Endodermal cell (in vitro differentiated cells): ENCODE data around the gene LGI2. TPM values are rescaled to one million over a fixed set of nuclear protein-coding genes. Genes with fewer than 3 reads are reported as not detected.

Experiments
- DNase-seq: peaks from one replicate; pipeline ENCODE4 v3.0.0-alpha.2; 2017
- H3K27ac ChIP-seq: 2 replicates; pipeline ENCODE4 v1.5.1; 2013; ENCODE audit warnings: mild to moderate bottlenecking, low read depth, low read length, moderate library complexity
- H3K27me3 ChIP-seq: 2 replicates; pipeline ENCODE4 v1.6.1; 2013; ENCODE audit warnings: mild to moderate bottlenecking, low read length, moderate library complexity; ENCODE audit not compliant: insufficient read depth, control insufficient read depth, poor library complexity, severe bottlenecking
- H3K36me3 ChIP-seq: 2 replicates; pipeline ENCODE4 v1.7.0; 2013; ENCODE audit warnings: mild to moderate bottlenecking, low read length, moderate library complexity; ENCODE audit not compliant: control insufficient read depth, insufficient read depth
- H3K4me1 ChIP-seq: one replicate; pipeline ENCODE4 v1.7.0; 2013; ENCODE audit warnings: low read length; ENCODE audit not compliant: control insufficient read depth, insufficient read depth
- H3K4me3 ChIP-seq: 2 replicates; pipeline ENCODE4 v1.5.1; 2013; ENCODE audit warnings: mild to moderate bottlenecking, low read length, moderate library complexity
- H3K9ac ChIP-seq: 2 replicates; pipeline ENCODE4 v1.6.1; 2013; ENCODE audit warnings: mild to moderate bottlenecking, low read length, moderate library complexity; ENCODE audit not compliant: poor library complexity, severe bottlenecking; ENCODE audit errors: extremely low read depth
- H3K9me3 ChIP-seq: 2 replicates; pipeline ENCODE4 v1.6.1; 2013; ENCODE audit warnings: mild to moderate bottlenecking, low read length, moderate library complexity; ENCODE audit not compliant: control insufficient read depth
- H3K27ac Mint-ChIP-seq: 2 replicates; pipeline ENCODE4 v1.8.0; 2020; ENCODE audit warnings: mixed read lengths
- H3K27me3 Mint-ChIP-seq: 2 replicates; pipeline ENCODE4 v1.8.0; 2021; ENCODE audit warnings: mild to moderate bottlenecking, mixed read lengths; ENCODE audit not compliant: insufficient read depth
- H3K36me3 Mint-ChIP-seq: 2 replicates; pipeline ENCODE4 v1.8.0; 2020; ENCODE audit warnings: low read depth, mixed read lengths
- H3K4me1 Mint-ChIP-seq: 2 replicates; pipeline ENCODE4 v1.8.0; 2020; ENCODE audit warnings: mixed read lengths
- H3K4me3 Mint-ChIP-seq: 2 replicates; pipeline ENCODE4 v1.8.0; 2020; ENCODE audit warnings: mild to moderate bottlenecking, moderate library complexity, mixed read lengths
- H3K9me3 Mint-ChIP-seq: 2 replicates; pipeline ENCODE4 v1.8.0; 2020; ENCODE audit warnings: mild to moderate bottlenecking, mixed read lengths
- WGBS, 2 experiments: methylation state at CpG; one replicate each; pipeline versions ENCODE4 v1.1.5 to v1.1.7; 2013; ENCODE audit warnings: missing lambda C conversion rate in 2 of 2, mixed read lengths in 1 of 2; ENCODE audit not compliant: insufficient coverage in 1 of 2, insufficient read length in 1 of 2; 5-methylcytosine and 5-hydroxymethylcytosine counted together
- total RNA-seq, 2 donors: library from RNA; stranded (reverse); fragmentation: NEBNext Ultra II Directional in 1 of 2; extraction: Animal tissue kit (Norgen Biotek cat#: 25700) in 1 of 2; gene quantifications; 2 replicates in 1 of 2; 3 replicates in 1 of 2; pipeline ENCODE4 v1.2.1, GENCODE V29; 2021
- TF ChIP-seq, protein P1 (sequence below): fragments of 200-600 bp; sonication (generic); conservative IDR thresholded peaks from 2 replicates; pipeline ENCODE4 v1.5.0; 2021; ENCODE audit warnings: antibody characterized with exemption, mild to moderate bottlenecking

Gene LGI2
- total RNA-seq, 2 donors from 2014 or later = 6.5 to 15.9 TPM

DNA sequence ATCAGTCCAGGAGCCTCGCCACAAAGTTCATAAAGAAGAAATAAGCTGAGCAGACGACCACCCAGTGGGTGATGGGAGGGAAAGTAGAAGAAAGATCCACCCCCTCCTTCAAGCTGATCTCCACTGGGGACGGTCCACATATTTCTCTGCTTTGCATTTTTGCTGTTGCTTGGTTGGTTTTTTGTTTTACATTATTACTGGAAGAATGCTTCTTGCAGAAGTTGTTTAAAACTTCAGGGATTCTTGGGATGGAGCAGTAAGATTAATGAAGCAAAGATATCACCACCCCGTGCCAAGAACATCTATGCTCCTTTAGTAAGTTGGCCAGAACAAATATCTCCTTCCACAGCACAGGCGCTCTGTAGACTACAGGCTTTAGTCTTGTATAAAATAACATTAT is 30.1 kb downstream of the LGI2 start:
- Histone ChIP-seq H3K4me1 (no peaks in the 10 kb centered on the region), H3K4me3 (no peak overlapping the region), H3K9ac (no peak overlapping the region), H3K36me3 (no peaks in the 10 kb centered on the region), H3K27ac (no peak overlapping the region), H3K27me3 (no peaks in the 10 kb centered on the region), H3K9me3 (no peaks in the 10 kb centered on the region)
- DNase-seq = no peak
- Mint-ChIP-seq H3K27me3 (peaks cover 2% of the 10 kb centered on the region), H3K4me1 (peaks cover 13% of the 10 kb centered on the region), H3K27ac (no peak overlapping the region), H3K4me3 (no peak overlapping the region), H3K36me3 (peaks cover 2% of the 10 kb centered on the region), H3K9me3 (no peaks in the 10 kb centered on the region)
- 80 to 86% methylated on average over 2 to 5 of the region's 5 CpGs for whole genome bisulfite sequencing, 2 experiments
- TF ChIP-seq, protein P1, sequence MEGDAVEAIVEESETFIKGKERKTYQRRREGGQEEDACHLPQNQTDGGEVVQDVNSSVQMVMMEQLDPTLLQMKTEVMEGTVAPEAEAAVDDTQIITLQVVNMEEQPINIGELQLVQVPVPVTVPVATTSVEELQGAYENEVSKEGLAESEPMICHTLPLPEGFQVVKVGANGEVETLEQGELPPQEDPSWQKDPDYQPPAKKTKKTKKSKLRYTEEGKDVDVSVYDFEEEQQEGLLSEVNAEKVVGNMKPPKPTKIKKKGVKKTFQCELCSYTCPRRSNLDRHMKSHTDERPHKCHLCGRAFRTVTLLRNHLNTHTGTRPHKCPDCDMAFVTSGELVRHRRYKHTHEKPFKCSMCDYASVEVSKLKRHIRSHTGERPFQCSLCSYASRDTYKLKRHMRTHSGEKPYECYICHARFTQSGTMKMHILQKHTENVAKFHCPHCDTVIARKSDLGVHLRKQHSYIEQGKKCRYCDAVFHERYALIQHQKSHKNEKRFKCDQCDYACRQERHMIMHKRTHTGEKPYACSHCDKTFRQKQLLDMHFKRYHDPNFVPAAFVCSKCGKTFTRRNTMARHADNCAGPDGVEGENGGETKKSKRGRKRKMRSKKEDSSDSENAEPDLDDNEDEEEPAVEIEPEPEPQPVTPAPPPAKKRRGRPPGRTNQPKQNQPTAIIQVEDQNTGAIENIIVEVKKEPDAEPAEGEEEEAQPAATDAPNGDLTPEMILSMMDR = no peak

DNA sequence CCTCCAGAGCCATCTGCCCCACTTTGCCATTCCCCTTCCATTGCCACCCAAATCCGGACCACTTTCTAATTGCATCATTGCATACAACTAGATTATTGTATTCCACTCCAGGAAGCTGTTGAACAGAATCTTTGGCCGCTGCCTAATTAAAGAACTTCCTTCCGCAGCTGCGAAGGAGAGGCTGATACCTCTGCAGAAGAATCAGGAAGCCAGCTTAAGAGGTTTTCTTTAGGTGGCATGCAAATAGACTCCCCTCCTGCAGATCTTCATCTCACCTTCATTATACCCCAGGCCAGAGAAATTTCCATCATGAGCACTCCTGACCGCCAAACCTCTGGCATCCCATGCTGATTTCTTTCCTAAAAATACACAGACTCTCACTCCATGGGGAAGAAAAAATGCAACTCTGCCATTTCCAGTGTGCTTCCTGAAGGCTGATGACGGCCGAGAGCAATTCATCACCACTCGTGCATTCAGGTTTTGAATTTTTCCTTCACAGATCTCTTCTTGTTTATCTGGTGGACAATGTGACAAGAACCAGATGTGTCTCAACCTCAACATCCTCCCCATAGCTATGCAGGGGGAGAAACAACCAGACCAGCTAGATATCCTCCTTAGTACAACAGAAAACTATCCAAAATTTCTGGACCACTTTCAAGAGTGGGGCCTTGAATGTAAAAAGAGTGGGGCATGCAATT is 31.2 kb downstream of the LGI2 start:
- DNase-seq = no peak
- no peaks in the 10 kb centered on the region for H3K4me1 ChIP-seq

DNA sequence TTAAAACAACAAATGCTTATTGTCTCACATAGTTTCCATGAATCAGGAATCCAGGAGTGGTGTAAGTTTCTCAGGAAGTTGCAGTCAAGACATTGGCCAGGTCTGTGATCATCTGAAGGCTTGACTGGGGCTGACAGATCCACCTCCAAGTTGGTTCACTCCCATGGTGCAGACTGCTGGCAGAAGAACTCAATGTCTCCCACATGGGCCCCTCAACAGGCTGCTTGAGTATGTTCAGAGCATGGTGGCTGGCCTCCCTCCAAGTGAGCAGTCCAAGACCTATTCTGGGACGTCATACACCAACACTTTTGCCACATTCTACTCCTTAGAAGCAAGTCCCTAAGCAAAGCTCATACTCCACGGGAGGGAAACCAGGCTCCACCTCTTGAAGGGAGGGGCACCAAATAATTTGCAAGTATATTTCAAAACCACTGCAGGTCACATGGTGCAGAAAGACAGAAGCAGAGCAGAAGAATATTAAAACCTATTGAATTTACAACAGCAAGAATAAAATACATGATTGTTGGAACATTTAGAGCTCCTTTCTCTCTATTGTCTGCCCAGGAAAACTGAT is 35.3 kb downstream of the LGI2 start:
- TF ChIP-seq, protein P1 = no peak
- Histone ChIP-seq H3K27ac (no peak overlapping the region), H3K4me3 (no peak overlapping the region), H3K9me3 (no peaks in the 10 kb centered on the region), H3K36me3 (no peaks in the 10 kb centered on the region), H3K4me1 (no peaks in the 10 kb centered on the region), H3K9ac (no peak overlapping the region), H3K27me3 (no peaks in the 10 kb centered on the region)
- no peak overlapping the region for H3K4me3 Mint-ChIP-seq
- H3K36me3 Mint-ChIP-seq = no peaks in the 10 kb centered on the region
- H3K27ac Mint-ChIP-seq = no peak overlapping the region
- H3K27me3 Mint-ChIP-seq = no peaks in the 10 kb centered on the region
- DNase-seq = no peak
- H3K4me1 Mint-ChIP-seq = peaks cover 9% of the 10 kb centered on the region
- peaks cover 2% of the 10 kb centered on the region for H3K9me3 Mint-ChIP-seq
- 86 to 89% methylated on average over 1 to 2 of the region's 2 CpGs for WGBS, 2 experiments

More for the DNA sequence above, 31.2 kb downstream of the LGI2 start:
- Mint-ChIP-seq H3K27ac (no peak overlapping the region), H3K27me3 (peaks cover 2% of the 10 kb centered on the region), H3K4me1 (peaks cover 13% of the 10 kb centered on the region), H3K4me3 (no peak overlapping the region), H3K36me3 (no peaks in the 10 kb centered on the region), H3K9me3 (no peaks in the 10 kb centered on the region)
- no peak overlapping the region for H3K27ac ChIP-seq
- H3K27me3 ChIP-seq = no peaks in the 10 kb centered on the region
- 52 to 68% methylated on average over 4 to 8 of the region's 8 CpGs for WGBS, 2 experiments
- no peaks in the 10 kb centered on the region for H3K36me3 ChIP-seq
- no peak overlapping the region for H3K9ac ChIP-seq
- H3K9me3 ChIP-seq = no peaks in the 10 kb centered on the region
- no peak overlapping the region for H3K4me3 ChIP-seq
- TF ChIP-seq, protein P1 = no peak
